Measurements from ENCODE around the gene SORBS2.

- TF ChIP-seq TEAD1 (CRISPR knock-in tag; IDR thresholded peaks at IDR 0.05) (no peak), CREB1 (CRISPR knock-in tag; IDR thresholded peaks at IDR 0.05) (no peak), TEAD4 (CRISPR knock-in tag; IDR thresholded peaks at IDR 0.05) (no peak), ETV6 (CRISPR knock-in tag; IDR thresholded peaks at IDR 0.05) (no peak), ZNF396 (CRISPR knock-in tag; IDR thresholded peaks at IDR 0.05; ENCODE audit: borderline replicate concordance) (no peak)
- TF ChIP-seq, protein P1, sequence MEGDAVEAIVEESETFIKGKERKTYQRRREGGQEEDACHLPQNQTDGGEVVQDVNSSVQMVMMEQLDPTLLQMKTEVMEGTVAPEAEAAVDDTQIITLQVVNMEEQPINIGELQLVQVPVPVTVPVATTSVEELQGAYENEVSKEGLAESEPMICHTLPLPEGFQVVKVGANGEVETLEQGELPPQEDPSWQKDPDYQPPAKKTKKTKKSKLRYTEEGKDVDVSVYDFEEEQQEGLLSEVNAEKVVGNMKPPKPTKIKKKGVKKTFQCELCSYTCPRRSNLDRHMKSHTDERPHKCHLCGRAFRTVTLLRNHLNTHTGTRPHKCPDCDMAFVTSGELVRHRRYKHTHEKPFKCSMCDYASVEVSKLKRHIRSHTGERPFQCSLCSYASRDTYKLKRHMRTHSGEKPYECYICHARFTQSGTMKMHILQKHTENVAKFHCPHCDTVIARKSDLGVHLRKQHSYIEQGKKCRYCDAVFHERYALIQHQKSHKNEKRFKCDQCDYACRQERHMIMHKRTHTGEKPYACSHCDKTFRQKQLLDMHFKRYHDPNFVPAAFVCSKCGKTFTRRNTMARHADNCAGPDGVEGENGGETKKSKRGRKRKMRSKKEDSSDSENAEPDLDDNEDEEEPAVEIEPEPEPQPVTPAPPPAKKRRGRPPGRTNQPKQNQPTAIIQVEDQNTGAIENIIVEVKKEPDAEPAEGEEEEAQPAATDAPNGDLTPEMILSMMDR (IDR thresholded peaks at IDR 0.05), result no peak
- TF ChIP-seq, protein P2, sequence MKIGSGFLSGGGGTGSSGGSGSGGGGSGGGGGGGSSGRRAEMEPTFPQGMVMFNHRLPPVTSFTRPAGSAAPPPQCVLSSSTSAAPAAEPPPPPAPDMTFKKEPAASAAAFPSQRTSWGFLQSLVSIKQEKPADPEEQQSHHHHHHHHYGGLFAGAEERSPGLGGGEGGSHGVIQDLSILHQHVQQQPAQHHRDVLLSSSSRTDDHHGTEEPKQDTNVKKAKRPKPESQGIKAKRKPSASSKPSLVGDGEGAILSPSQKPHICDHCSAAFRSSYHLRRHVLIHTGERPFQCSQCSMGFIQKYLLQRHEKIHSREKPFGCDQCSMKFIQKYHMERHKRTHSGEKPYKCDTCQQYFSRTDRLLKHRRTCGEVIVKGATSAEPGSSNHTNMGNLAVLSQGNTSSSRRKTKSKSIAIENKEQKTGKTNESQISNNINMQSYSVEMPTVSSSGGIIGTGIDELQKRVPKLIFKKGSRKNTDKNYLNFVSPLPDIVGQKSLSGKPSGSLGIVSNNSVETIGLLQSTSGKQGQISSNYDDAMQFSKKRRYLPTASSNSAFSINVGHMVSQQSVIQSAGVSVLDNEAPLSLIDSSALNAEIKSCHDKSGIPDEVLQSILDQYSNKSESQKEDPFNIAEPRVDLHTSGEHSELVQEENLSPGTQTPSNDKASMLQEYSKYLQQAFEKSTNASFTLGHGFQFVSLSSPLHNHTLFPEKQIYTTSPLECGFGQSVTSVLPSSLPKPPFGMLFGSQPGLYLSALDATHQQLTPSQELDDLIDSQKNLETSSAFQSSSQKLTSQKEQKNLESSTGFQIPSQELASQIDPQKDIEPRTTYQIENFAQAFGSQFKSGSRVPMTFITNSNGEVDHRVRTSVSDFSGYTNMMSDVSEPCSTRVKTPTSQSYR (CRISPR knock-in tag; IDR thresholded peaks at IDR 0.05), result no peak
These were observed 17.4 kb downstream of the SORBS2 start for GRCh38 chr4:185794637-185795036.

All from WTC11 (cell line).